ENCODE results near the gene ACSM6. TPM values are rescaled to one million over a fixed set of nuclear protein-coding genes. Genes with fewer than 3 reads are reported as not detected.

Gene ACSM6
- total RNA-seq, 2 experiments from 2014 or later: not detected

DNA sequence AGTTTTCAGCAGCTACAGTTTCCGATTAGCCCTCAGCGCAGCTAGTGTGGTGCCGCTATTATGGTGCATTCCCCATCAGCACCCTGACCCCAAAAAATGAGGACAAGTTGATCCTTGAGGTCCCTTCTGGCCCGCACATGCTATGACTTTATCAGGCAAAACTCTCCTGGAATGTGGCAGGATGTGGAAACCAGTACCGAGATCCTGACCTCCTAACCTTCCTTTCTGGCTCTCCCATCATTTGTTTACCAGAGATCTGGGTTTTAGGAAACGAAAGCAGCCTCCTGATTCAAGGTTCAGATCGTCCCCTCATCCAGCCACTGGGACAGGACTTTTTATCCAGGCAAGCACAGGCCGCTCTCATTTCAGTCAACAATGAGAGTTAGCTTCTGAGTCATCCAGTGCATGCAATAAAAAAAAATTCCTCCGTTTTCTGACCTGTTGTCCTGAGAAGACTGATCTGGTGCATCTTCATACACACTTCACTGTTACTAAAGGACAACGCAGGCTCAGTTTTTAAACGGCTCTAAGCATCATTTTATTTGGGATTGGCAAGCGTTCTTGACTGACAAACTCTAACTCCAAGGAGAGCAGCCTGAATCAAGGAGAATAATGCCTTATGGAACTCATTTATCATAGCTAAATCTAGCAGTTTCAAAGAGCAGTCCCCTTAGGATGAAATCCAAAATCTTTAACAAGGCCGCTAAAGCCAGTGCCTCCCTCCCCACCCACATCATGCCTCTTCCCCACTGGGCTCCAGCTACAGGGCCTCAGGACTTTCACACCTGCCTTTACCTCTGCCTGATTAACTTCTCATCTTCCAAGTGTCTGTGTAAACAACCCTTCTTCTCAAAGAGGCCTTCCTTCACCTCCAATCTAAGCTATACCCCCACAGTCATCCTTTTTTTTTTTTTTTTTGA lies 79.6 kb downstream of the ACSM6 start:
- H3K27me3 Mint-ChIP-seq: no peaks in the 10 kb centered on the region
- DNase-seq: no peak
- H3K9me3 Mint-ChIP-seq: no peaks in the 10 kb centered on the region
- CTCF ChIA-PET: interaction anchor here (0.6 to 1.2 kb wide), 4 partner anchors 8 to 27 kb away, joined by 3 to 5 read pairs (median 4); no protein-coding TSS in a partner anchor
- peaks cover 3% of the 10 kb centered on the region for H3K4me1 Mint-ChIP-seq
- H3K36me3 Mint-ChIP-seq (ENCODE audit: low read depth): no peaks in the 10 kb centered on the region
- POLR2A ChIA-PET: no interaction called here
- H3K4me3 Mint-ChIP-seq: no peak overlapping the region
- H3K27ac Mint-ChIP-seq: no peak overlapping the region

GRCh38 chr10:95275726-95276366 lies 81.8 kb downstream of the ACSM6 start:
- no peaks in the 10 kb centered on the region for H3K27me3 Mint-ChIP-seq
- no peak overlapping the region for H3K27ac Mint-ChIP-seq
- peaks cover 3% of the 10 kb centered on the region for H3K4me1 Mint-ChIP-seq
- H3K36me3 Mint-ChIP-seq (ENCODE audit: low read depth): no peaks in the 10 kb centered on the region
- no peak overlapping the region for H3K4me3 Mint-ChIP-seq
- H3K9me3 Mint-ChIP-seq: no peaks in the 10 kb centered on the region
- CTCF ChIA-PET: no interaction called here
- no peak for DNase-seq
- POLR2A ChIA-PET: no interaction called here

GRCh38 chr10:95276367-95277200 lies 82.5 kb downstream of the ACSM6 start:
- DNase-seq: no peak
- Mint-ChIP-seq H3K9me3 (no peaks in the 10 kb centered on the region), H3K4me3 (no peak overlapping the region), H3K27me3 (no peaks in the 10 kb centered on the region), H3K27ac (no peak overlapping the region), H3K4me1 (peaks cover 3% of the 10 kb centered on the region), H3K36me3 (ENCODE audit: low read depth) (no peaks in the 10 kb centered on the region)
- CTCF ChIA-PET: interaction anchor here (0.7 kb wide), 2 partner anchors 63 to 417 kb away, joined by 3 to 4 read pairs; partner anchors contain the start of gene TCTN3
- POLR2A ChIA-PET: interaction anchor here (0.6 kb wide), 1 partner anchor 11 kb away, joined by 3 read pairs; no protein-coding TSS in a partner anchor

DNA sequence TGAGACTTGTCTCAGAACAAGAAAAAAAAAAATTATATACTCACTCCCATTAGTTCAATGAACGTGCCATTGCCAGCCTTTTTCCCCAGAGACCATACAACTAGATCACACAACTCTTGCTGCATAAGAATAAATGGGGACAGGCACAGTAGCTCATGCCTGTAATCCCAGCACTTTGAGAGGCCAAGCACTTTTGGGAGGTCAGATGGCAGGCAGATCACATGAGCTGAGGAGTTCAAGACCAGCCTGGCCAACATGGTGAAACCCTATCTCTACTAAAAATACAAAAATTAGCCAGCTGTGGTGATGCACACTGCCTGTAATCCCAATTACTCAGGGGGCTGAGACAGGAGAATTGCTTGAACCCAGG lies 83.1 kb downstream of the ACSM6 start:
- H3K27ac Mint-ChIP-seq: no peak overlapping the region
- no peak overlapping the region for H3K4me3 Mint-ChIP-seq
- H3K9me3 Mint-ChIP-seq: no peaks in the 10 kb centered on the region
- ChIA-PET CTCF (interaction anchor here (0.7 kb wide), 1 partner anchor 62 kb away, joined by 4 read pairs; no protein-coding TSS in a partner anchor), POLR2A (interaction anchor here (0.6 kb wide), 1 partner anchor 11 kb away, joined by 3 read pairs; no protein-coding TSS in a partner anchor)
- H3K4me1 Mint-ChIP-seq: peaks cover 3% of the 10 kb centered on the region
- DNase-seq: no peak
- H3K27me3 Mint-ChIP-seq: peaks cover 5% of the 10 kb centered on the region
- no peaks in the 10 kb centered on the region for H3K36me3 Mint-ChIP-seq (ENCODE audit: low read depth)

DNA sequence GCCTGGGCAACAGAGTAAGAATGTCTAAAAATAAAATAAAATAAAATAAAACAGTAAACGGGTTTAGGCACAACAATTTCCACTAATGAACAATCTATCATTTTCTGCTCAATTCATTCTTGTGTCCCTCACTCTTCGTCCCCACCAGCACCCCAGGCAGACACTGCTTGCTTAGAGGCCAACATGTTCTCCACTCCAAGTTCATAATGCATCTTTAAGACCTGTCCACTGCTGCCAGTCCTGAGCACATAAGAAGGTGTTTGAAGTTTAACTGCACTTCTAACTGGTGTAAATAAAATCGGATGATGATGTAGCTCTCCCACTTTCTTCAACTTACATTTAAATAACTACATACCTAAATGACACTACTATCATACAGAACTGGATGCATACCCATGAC lies 83.6 kb downstream of the ACSM6 start:
- peaks cover 3% of the 10 kb centered on the region for H3K4me1 Mint-ChIP-seq
- ChIA-PET POLR2A (no interaction called here), CTCF (no interaction called here)
- no peaks in the 10 kb centered on the region for H3K9me3 Mint-ChIP-seq
- H3K27ac Mint-ChIP-seq: no peak overlapping the region
- H3K27me3 Mint-ChIP-seq: peaks cover 7% of the 10 kb centered on the region
- no peaks in the 10 kb centered on the region for H3K36me3 Mint-ChIP-seq (ENCODE audit: low read depth)
- DNase-seq: no peak
- H3K4me3 Mint-ChIP-seq: no peak overlapping the region

Other genes starting within 250 kb of the ACSM6 start
- not detected for gene CYP2C8, start 124.7 kb upstream of the ACSM6 start, total RNA-seq
- 10 to 100 TPM; 17.4 to 19.6 TPM for gene PDLIM1, start 96.8 kb downstream of the ACSM6 start, total RNA-seq